Suprapubic skin (tissue), 4 donors: ENCODE data around the gene VHLL.
A peak's percentile ranks its signal among the peaks of the same experiment; 100 is the strongest.

ENCODE experiments used
- POLR2A ChIP-seq, 2 donors: fragments of 450-650 bp; IDR thresholded peaks; one replicate each; pipeline ENCODE4 v1.6.1; 2017; ENCODE audit warnings: antibody characterized with exemption in 2 of 2, mild to moderate bottlenecking in 2 of 2, moderate library complexity in 2 of 2
- POLR2AphosphoS5 ChIP-seq, 3 donors: sonication (generic); formaldehyde crosslinking; IDR thresholded peaks; one replicate each; pipeline ENCODE4 v1.6.1; 2017; ENCODE audit warnings: antibody characterized with exemption in 3 of 3
- TF ChIP-seq, protein P1 (sequence below), 2 donors: fragments of 200-600 bp in 1 of 2; fragments of 450-650 bp in 1 of 2; sonication (generic) in 1 of 2; IDR thresholded peaks; one replicate each; pipeline ENCODE4 v1.5.1; 2016 to 2019; ENCODE audit warnings: antibody characterized with exemption in 2 of 2, mild to moderate bottlenecking in 1 of 2, moderate library complexity in 1 of 2

DNA sequence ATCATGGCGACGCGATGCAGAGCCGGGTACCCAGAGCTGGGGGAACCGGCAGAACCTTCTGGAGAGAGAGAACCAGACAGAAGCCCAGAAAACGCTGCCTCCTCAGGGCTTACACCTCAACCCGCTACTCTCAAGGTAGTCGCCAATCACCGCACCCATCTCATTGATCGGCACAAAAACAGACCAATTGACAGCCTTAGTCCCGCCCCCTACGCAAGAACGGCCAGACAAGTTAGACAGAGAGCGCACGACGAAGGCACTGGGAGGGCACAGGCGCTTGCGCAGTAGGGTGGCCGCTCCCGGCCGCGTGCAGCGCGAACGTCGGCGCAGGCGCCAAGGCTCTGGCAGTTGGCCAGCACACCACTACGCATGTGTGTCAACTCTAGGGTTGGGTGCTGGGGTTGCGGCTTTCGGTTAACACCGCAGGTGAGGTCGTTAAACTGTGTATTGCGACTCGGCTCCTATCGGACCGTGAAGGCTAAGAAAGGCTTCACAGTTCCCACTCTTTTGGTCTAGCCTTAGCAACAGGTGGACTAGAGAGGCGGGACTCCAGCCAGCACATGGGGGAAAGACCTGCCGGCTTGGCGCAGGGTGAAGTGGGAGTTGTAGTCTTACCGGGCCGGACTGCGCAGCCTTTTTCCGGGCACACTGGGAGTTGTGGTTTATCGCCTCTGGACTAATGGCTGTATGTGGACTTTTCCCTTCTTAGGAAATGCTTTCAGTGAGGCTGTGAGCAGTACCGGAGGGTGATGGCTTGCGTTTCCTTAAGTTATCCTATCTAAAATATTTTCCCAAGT, 39.3 kb upstream of the VHLL start, which contains the start of the genes CCT3 and TSACC:
- TF ChIP-seq, protein P1, sequence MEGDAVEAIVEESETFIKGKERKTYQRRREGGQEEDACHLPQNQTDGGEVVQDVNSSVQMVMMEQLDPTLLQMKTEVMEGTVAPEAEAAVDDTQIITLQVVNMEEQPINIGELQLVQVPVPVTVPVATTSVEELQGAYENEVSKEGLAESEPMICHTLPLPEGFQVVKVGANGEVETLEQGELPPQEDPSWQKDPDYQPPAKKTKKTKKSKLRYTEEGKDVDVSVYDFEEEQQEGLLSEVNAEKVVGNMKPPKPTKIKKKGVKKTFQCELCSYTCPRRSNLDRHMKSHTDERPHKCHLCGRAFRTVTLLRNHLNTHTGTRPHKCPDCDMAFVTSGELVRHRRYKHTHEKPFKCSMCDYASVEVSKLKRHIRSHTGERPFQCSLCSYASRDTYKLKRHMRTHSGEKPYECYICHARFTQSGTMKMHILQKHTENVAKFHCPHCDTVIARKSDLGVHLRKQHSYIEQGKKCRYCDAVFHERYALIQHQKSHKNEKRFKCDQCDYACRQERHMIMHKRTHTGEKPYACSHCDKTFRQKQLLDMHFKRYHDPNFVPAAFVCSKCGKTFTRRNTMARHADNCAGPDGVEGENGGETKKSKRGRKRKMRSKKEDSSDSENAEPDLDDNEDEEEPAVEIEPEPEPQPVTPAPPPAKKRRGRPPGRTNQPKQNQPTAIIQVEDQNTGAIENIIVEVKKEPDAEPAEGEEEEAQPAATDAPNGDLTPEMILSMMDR (IDR thresholded peaks at IDR 0.05) = no peak
- TF ChIP-seq POLR2A (IDR thresholded peaks at IDR 0.05) = no peak
- TF ChIP-seq POLR2AphosphoS5 (IDR thresholded peaks at IDR 0.05) = peak in 2 of 3 donors; percentile 51 to 80
